ENCODE data around the gene MMP27. TPM values are rescaled to one million over a fixed set of nuclear protein-coding genes. Genes with fewer than 3 reads are reported as not detected.

The MMP27 gene
- total RNA-seq, 4 donors from 2014 or later, result 0.68 to 2.6 TPM; not detected in 2

GRCh38 chr11:102727890-102728289, 22.3 kb upstream of the MMP27 start:
- no peak for TF ChIP-seq CTCF (IDR thresholded peaks at IDR 0.05; ENCODE audit: low read depth)

GRCh38 chr11:102724904-102725500, 19.4 kb upstream of the MMP27 start, which contains the start of gene MMP8:
TSS of gene MMP8 (minus strand) at chr11:102724954. CDS start at chr11:102724855, 99 bp downstream.
- no peak for TF ChIP-seq CTCF (IDR thresholded peaks at IDR 0.05; ENCODE audit: low read depth)

GRCh38 chr11:102722821-102723220, 17.3 kb upstream of the MMP27 start:
- no peak for TF ChIP-seq CTCF (IDR thresholded peaks at IDR 0.05; ENCODE audit: low read depth)

GRCh38 chr11:102719620-102720277, 14.2 kb upstream of the MMP27 start:
- no peak for TF ChIP-seq CTCF (IDR thresholded peaks at IDR 0.05; ENCODE audit: low read depth)

GRCh38 chr11:102717280-102717679, 11.7 kb upstream of the MMP27 start:
- TF ChIP-seq CTCF (IDR thresholded peaks at IDR 0.05; ENCODE audit: low read depth), result no peak

GRCh38 chr11:102716527-102716926, 11.0 kb upstream of the MMP27 start:
- no peak for TF ChIP-seq CTCF (IDR thresholded peaks at IDR 0.05; ENCODE audit: low read depth)

GRCh38 chr11:102712137-102712536, 6.6 kb upstream of the MMP27 start:
- no peak for TF ChIP-seq CTCF (IDR thresholded peaks at IDR 0.05; ENCODE audit: low read depth)
